ENCODE results near the gene IFIT1.
"Not testable (repeated sequence)": the region's sequence is repeated elsewhere in the genome, so short reads cannot be mapped to it uniquely, and the experiment has no call there.

IFIT1 gene

DNA sequence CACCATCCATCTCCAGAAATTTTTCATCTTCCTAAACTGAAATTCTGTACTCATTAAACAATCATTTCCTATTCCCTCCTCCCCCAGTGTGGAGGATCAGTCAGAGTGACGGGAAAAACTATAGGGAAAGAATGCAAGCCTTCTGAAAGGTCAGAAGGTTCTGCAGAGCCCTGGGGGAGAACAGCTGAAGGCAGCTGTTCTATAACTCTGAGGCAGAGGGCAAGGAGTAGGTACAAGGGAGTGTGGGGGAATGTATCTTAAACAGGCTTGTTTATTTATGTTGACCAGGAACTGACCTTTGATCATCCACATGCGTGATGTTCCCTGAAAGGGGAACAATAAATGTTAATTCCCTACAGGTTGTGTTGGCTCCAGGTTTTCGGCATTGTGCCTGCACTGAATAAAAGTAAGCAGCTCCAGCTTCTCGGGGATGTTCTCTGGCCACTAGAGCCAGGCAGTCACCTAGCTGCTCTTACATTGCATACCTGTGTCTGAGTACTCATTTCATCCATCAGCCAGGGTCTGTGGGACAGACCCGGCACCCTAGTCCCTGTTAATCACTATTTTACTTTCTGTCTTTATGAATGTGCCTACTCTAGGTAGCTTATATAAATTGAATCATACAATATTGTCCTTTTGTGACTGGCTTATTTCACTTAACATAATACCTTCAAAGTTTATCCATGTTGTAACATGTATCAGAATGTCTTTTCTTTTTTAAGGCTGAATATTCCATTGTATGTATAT, 5.8 kb downstream of the IFIT1 start:
- DNase-seq (ENCODE audit: low read depth in 1 of 2, low spot score in 1 of 2): no peak

- DNase-seq (ENCODE audit: low read depth in 1 of 2, low spot score in 1 of 2): no peak
These were observed 7.5 kb downstream of the IFIT1 start for GRCh38 chr10:89399956-89400355.

DNA sequence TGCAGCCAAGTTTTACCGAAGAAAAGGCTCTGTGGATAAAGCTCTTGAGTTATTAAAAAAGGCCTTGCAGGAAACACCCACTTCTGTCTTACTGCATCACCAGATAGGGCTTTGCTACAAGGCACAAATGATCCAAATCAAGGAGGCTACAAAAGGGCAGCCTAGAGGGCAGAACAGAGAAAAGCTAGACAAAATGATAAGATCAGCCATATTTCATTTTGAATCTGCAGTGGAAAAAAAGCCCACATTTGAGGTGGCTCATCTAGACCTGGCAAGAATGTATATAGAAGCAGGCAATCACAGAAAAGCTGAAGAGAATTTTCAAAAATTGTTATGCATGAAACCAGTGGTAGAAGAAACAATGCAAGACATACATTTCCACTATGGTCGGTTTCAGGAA, 10.6 kb downstream of the IFIT1 start:
- DNase-seq (ENCODE audit: low read depth in 1 of 2, low spot score in 1 of 2): no peak

DNA sequence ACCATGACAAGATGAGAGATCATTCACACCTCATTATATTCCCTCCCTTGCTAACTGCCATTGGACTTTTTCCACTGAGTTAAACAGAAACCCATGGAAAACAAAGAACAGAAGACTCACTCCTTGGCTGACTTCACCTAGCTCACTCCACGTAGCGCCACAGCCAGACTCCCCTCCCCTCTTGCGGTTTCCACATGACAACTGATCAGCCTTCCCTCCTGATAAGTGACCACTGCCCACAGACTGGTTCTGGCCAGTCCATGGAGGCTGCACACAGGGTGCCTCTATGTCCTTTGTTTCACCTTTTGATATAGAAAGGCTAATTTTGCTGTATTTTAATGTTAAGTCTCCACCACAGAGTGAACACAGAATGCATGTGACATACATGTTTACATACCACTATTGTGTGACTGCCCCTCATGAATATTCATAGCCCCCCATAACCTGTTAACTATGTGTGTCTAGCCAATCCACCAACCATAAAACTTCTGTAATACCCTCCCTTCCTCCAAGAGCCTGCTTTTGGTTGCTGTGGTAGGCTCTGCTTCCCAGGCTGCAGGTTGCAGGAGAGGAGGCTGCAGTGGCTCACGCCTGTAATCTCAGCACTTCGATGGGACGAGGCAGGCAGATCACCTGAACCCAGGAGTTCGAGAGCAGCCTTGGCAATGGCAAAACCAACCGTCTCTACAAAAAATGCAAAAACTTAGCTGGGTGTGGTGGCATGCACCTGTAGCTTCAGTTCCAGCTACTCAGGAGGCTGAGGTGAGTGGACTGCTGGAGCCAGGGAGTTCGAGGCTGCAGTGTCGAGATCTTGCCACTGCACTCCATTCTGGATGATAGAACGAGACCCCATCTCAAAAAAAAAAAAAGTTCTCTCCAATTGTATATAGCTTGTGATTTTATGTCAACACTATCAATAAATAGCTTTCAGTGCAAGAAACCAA, 12.0 kb downstream of the IFIT1 start:
- DNase-seq (ENCODE audit: low read depth in 1 of 2, low spot score in 1 of 2): no peak

DNA sequence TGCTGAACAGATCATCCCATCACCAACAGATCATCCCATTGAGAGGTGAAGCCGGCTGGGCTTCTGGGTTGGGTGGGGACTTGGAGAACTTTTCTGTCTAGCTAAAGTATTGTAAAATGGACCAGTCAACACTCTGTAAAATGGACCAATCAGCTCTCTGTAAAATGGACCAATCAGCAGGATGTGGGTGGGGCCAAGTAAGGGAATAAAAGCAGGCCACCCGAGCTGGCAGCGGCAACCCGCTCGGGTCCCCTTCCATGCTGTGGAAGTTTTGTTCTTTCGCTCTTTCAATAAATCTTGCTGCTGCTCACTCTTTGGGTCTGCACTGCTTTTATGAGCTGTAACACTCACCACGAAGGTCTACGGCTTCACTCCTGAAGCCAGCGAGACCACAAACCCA, 13.8 kb downstream of the IFIT1 start:
- DNase-seq (ENCODE audit: low read depth in 1 of 2, low spot score in 1 of 2): not testable (repeated sequence)

DNA sequence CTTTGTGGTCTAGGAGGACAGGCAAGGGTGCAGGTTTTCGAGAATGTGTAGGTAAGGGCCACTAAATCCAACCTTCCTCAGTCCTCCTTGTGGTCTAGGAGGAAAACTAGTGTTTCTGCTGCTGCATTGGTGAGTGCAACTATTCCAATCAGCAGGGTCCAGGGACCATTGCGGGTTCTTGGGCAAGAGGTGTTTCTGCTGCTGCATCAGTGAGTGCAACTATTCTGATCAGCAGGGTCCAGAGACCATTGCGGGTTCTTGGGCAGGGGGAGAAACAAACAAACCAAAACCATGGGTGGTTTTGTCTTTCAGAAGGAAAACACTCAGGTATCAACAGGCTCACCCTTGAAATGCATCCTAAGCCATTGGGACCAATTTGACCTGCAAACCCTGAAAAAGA, 15.4 kb downstream of the IFIT1 start:
- not testable (repeated sequence) for DNase-seq (ENCODE audit: low read depth in 1 of 2, low spot score in 1 of 2)

- DNase-seq (ENCODE audit: low read depth in 1 of 2, low spot score in 1 of 2): not testable (repeated sequence)
These were observed 16.9 kb downstream of the IFIT1 start for GRCh38 chr10:89409282-89409681.

DNA sequence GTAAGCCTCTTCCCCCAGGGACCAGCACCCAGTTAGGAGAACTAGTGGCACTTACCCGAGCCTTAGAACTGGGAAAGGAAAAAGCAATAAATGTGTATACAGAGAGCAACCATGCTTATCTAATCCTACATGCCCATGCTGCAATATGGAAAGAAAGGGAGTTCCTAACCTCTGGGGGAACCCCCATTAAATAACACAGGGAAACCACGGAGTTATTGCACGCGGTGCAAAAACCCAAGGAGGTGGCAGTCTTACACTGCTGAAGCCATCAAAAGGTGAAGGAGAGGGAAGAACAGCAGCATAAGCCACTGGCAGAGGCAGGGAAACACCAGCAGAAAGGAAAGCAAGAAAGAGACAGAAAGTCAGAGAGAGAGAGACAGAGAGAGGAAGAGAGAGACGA, 18.1 kb downstream of the IFIT1 start:
- DNase-seq (ENCODE audit: low read depth in 1 of 2, low spot score in 1 of 2): not testable (repeated sequence)

DNA sequence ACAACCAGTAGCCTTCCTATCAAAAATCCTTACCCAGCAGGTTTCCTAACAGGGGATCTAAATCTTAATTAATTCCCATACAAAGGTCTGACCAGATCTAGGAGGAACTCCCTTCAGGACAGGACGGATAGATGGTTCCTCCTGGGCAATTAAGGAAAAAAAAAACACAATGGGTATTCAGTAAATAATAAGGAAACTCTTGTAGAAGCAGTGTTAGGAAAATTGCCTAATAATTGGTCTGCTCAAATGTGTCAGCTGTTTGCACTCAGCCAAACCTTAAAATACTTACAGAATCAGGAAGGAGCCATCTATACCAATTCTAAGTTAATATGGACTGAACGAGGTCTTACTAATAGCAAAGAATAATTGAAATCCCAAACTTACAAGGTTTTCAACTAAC, 18.7 kb downstream of the IFIT1 start:
- not testable (repeated sequence) for DNase-seq (ENCODE audit: low read depth in 1 of 2, low spot score in 1 of 2)

DNA sequence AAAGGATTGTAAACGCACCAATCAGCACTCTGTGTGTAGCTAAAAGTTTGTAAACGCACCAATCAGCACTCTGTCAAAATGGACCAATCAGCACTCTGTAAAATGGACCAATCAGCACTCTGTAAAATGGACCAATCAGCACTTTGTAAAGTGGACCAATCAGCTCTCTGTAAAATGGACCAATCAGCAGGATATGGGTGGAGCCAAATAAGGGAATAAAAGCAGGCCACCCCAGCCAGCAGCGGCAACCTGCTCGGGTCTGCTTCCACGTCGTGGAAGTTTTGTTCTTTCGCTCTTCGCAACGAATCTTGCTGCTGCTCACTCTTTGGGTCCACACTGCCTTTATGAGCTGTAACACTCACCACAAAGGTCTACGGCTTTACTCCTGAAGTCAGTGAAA, 19.9 kb downstream of the IFIT1 start:
- DNase-seq (ENCODE audit: low read depth in 1 of 2, low spot score in 1 of 2): not testable (repeated sequence)

DNA sequence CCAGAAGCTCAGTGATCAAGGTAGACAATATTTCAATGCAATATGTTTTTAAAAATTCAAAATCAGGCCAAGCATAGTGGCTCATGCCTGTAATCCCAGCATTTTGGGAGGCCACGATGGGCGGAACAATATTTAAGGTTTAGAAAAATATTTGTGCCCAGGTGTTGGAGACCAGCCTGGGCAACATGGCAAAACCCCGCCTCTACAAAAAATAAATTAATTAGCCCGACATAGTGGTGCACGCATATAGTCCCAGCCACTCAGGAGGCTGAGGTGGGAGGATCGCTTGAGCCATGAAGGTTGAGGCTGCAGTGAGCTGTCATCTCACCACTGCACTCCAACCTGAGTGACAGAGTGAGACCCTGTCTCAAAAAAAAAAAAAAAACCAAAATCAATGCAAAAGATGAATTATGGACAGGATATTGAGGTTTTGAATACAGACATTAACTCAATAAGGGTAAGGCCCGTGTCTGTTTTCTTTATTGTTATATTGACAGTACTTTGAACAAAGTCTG, 21.0 kb downstream of the IFIT1 start:
- DNase-seq (ENCODE audit: low read depth in 1 of 2, low spot score in 1 of 2): no peak

- peak; percentile 41 to 47 for DNase-seq (ENCODE audit: low read depth in 1 of 2, low spot score in 1 of 2)
These were observed 21.9 kb downstream of the IFIT1 start, which contains the start of gene IFIT5 for GRCh38 chr10:89414146-89414878. Gene IFIT5 (plus strand): TSS chr10:89414568. CDS start chr10:89414799, 231 bp downstream.

GRCh38 chr10:89414879-89415821, 22.7 kb downstream of the IFIT1 start:
- DNase-seq (ENCODE audit: low read depth in 1 of 2, low spot score in 1 of 2): peak; percentile 11 to 17

- DNase-seq (ENCODE audit: low read depth in 1 of 2, low spot score in 1 of 2): no peak
These were observed 24.0 kb downstream of the IFIT1 start for GRCh38 chr10:89416465-89416864.

- DNase-seq (ENCODE audit: low read depth in 1 of 2, low spot score in 1 of 2): no peak
These were observed 27.1 kb downstream of the IFIT1 start for GRCh38 chr10:89419548-89419947.

DNA sequence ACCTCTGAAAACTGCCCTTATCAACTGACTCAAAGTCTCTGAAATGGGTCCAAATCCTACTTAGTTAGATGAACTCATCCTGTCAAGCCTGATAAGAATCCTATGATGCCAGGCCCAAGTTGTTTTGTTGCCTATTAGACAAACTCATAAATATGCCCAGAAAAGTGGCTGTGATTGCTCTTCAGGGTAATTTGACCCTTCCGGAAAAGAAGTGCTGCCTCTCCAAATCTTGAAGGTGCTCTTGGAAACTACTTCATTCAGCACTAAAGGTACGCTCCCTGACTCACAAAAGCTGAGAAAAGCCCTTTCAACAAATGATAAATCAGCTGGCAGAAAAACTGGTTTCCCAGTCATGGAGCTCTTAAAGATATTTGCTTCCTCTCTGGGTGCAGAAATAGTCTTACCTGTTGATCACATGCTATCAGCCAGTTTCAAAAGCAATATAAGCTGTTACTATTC, 28.6 kb downstream of the IFIT1 start:
- no peak for DNase-seq (ENCODE audit: low read depth in 1 of 2, low spot score in 1 of 2)

GRCh38 chr10:89425000-89425399, 32.6 kb downstream of the IFIT1 start:
- no peak for DNase-seq (ENCODE audit: low read depth in 1 of 2, low spot score in 1 of 2)

DNA sequence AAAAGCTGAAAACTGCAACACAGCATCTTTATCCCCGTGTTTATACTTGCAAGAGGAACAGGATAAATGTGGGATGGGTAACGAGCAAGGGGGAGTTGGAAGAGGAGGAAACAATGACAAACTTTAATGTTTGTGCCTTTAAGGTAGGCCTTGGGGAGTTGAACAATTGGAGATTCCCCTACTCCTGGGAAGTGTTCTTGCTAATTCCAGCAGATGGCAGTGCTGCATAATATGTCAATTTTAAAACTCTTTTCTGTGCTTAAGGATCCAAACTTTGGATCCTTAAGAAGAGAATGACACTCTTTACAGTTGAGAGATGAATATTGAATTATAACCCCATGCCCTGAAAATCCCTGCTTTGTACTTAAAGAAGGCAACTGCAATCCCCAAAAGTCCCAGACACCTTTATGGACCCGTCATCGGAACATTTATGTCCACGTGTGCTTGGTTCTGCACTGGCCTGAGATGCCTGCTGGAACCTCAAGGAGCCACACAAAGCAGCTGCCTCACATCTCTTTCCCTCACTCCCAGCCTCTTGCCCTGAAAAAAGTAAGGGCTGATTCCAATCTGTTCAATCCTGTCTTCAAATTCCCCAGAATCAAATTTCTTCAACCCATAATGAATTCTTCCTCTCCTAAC, 33.9 kb downstream of the IFIT1 start:
- no peak for DNase-seq (ENCODE audit: low read depth in 1 of 2, low spot score in 1 of 2)

DNA sequence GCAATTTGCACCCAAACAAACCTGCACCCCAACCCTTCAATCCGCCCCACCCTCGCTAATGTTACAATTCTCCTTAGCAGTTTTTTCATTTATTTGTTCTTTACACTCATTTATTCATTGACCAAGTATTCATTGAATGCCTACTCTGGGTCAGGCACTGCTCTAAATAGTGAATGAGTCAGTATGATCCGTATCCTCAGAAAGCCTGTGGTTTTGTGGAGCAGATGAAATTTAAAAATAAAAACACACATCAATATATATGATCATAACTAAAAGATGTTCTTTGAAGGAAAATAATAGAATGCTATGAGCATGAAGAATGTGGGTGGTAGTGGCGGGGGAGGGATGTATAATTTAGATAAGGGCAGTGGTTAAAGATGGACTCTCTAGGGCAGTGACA, 35.2 kb downstream of the IFIT1 start:
- no peak for DNase-seq (ENCODE audit: low read depth in 1 of 2, low spot score in 1 of 2)
